22Rv1 (cell line): ENCODE results near the gene ZNF627.

Experiments used
- H3K27ac ChIP-seq: fragments of 450-650 bp; 2 replicates; pipeline ENCODE4 v1.5.1; 2017
- CTCF ChIP-seq: fragments of 450-650 bp; IDR thresholded peaks from 2 replicates; pipeline ENCODE4 v1.5.1; 2017; ENCODE audit warnings: mild to moderate bottlenecking
- ZFX ChIP-seq: fragments of 450-650 bp; IDR thresholded peaks from 2 replicates; pipeline ENCODE4 v1.6.1; 2017; ENCODE audit warnings: antibody characterized with exemption, borderline replicate concordance

Gene ZNF627

GRCh38 chr19:11597202-11598102 is at the start of gene ZNF627:
TSS of gene ZNF627 (plus strand) at chr19:11597483. CDS start at chr19:11597628, 145 bp downstream.
- H3K27ac ChIP-seq, result peak within 1 kb of the TSS; percentile 85
- TF ChIP-seq ZFX (no peak), CTCF (peak; percentile 20; the same call in 1 of the 2 replicates)

DNA sequence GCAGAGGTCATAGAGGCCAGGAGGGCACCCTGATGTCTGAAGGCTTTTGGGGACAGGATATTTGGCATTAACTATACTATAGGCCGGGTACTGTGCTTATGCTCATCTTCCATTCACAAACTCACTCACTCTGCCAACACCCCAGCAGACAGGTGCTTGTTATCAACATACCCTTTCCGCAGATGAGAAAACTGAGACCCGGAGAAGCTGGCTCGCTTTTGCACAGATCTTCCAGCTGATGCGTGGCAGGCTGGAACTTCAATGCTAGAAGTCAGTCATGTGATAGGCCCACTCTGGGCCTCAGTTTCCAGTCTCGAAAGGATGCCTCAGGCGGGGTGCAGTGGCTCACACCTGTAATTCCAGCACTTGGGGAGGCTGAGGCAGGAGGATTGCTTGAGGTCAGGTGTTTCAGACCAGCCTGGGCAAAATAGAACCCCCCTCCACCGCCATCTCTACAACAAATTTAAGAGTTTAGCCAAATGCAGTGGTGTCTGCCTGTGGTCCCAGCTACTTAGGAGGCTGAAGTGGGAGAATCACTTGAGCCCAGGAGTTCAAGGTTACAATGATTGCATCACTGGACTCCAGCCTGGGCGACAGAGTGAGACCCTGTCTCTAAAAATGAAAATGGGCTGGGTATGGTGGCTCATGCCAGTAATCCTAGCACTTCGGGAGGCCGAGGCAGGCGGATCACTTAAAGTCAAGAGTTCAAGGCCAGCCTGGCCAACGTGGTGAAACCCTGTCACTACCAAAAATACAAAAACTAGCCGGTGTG is 49.2 kb upstream of the ZNF627 start:
- TF ChIP-seq ZFX, result no peak
- TF ChIP-seq CTCF, result no peak
- no peak overlapping the region for H3K27ac ChIP-seq

DNA sequence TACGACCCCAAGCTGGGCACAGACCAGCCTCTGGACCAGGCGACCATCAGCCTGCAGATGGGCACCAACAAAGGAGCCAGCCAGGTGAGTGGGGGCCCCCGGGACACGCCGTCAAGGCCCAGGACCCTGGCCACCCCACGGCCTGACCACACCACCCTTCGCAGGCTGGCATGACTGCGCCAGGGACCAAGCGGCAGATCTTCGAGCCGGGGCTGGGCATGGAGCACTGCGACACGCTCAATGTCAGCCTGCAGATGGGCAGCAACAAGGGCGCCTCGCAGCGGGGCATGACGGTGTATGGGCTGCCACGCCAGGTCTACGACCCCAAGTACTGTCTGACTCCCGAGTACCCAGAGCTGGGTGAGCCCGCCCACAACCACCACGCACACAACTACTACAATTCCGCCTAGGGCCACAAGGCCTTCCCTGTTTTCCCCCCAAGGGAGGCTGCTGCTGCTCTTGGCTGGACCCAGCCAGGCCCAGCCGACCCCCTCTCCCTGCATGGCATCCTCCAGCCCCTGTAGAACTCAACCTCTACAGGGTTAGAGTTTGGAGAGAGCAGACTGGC is 47.8 kb upstream of the ZNF627 start:
- no peak for TF ChIP-seq ZFX
- TF ChIP-seq CTCF, result no peak
- no peak overlapping the region for H3K27ac ChIP-seq

GRCh38 chr19:11550265-11550664 is 47.0 kb upstream of the ZNF627 start:
- H3K27ac ChIP-seq, result no peak overlapping the region
- TF ChIP-seq CTCF (no peak), ZFX (no peak)

GRCh38 chr19:11551603-11552235 is 45.6 kb upstream of the ZNF627 start:
- H3K27ac ChIP-seq, result no peak overlapping the region
- TF ChIP-seq CTCF, result peak; percentile 61
- no peak for TF ChIP-seq ZFX

- H3K27ac ChIP-seq, result no peak overlapping the region
- TF ChIP-seq ZFX (no peak), CTCF (no peak)
These were observed 44.5 kb upstream of the ZNF627 start for GRCh38 chr19:11552666-11553372.
